HepG2 (cell line): Measurements from ENCODE around the gene CAMK1D. TPM values are rescaled to one million over a fixed set of nuclear protein-coding genes. Genes with fewer than 3 reads are reported as not detected.

Experiments
- ATAC-seq: fragments of 200-7000 bp; cut with Tn5 transposase; 3 replicates; pipeline ENCODE4 v1.9.1; 2020; ENCODE audit warnings: mild to moderate bottlenecking, moderate library complexity
- BruUV-seq: library from RNA; stranded (reverse); fragments of 400-500 nt; replicated peaks from 2 replicates; lab custom pipeline; 2021; lab: Mats Ljungman, UMichigan
- CTCF ChIA-PET: fragments of 300-600 bp; formaldehyde crosslinking; extraction: SDS; loops from one replicate; lab custom pipeline; 2021; ENCODE audit warnings: low total read pairs, inconsistent platforms, low intra/inter-chr PET ratio; lab: Yijun Ruan, JAX
- POLR2A ChIA-PET: fragments of 350-600 bp; sonication (Branson Sonifier 250); formaldehyde crosslinking; loops from one replicate; lab custom pipeline; 2020; ENCODE audit warnings: antibody characterized with exemption, inconsistent platforms; lab: Yijun Ruan, JAX
- DNase-seq: peaks from one replicate; pipeline ENCODE4 v3.0.0-alpha.2; 2015; ENCODE audit warnings: low spot score
- FAIRE-seq: peaks from 3 replicates; lab custom pipeline; 2011; peaks lifted over from hg19 to GRCh38; lab: Jason Lieb, UNC
- H2AFZ ChIP-seq: one replicate; pipeline ENCODE4 v1.6.1; 2011; ENCODE audit warnings: low read length, inconsistent platforms
- H3K27ac ChIP-seq: fragments of 300-600 bp; 3 replicates; pipeline ENCODE4 v1.8.0; 2011; ENCODE audit warnings: mixed run types, mild to moderate bottlenecking, mixed read lengths, low read length, inconsistent platforms; ENCODE audit not compliant: insufficient read depth; ENCODE audit errors: extremely low read length
- H3K27me3 ChIP-seq, 2 experiments: fragments of 200-600 bp in 1 of 2; 2 replicates in 1 of 2; 3 replicates in 1 of 2; pipeline versions ENCODE4 v1.6.0 to v1.8.0; 2011; ENCODE audit warnings: low read length in 2 of 2, mild to moderate bottlenecking in 2 of 2, moderate library complexity in 2 of 2, inconsistent platforms in 1 of 2; ENCODE audit not compliant: insufficient read depth in 2 of 2, control insufficient read depth in 1 of 2
- H3K36me3 ChIP-seq, 2 experiments: fragments of 200-600 bp in 1 of 2; replicated peaks in 1 of 2; 2 replicates in 1 of 2; 3 replicates in 1 of 2; pipeline versions ENCODE4 v1.5.1 to v1.8.0; 2011; ENCODE audit warnings: low read length in 2 of 2, inconsistent platforms in 1 of 2; ENCODE audit not compliant: insufficient read depth in 2 of 2, control insufficient read depth in 1 of 2
- H3K4me1 ChIP-seq: 2 replicates; pipeline ENCODE4 v1.5.1; 2012; ENCODE audit warnings: low read length, inconsistent platforms; ENCODE audit not compliant: insufficient read depth
- H3K4me2 ChIP-seq: 2 replicates; pipeline ENCODE4 v1.6.0; 2011; ENCODE audit warnings: low read depth, low read length, inconsistent platforms
- H3K4me3 ChIP-seq, 3 experiments: fragments of 200-600 bp in 1 of 3; sonication (generic), shearing (Covaris generic) in 1 of 3; replicated peaks in 1 of 3; 2 replicates each; pipeline ENCODE4 v1.5.1; 2011 to 2016; ENCODE audit warnings: low read length in 3 of 3, inconsistent platforms in 2 of 3, low read depth in 2 of 3, mild to moderate bottlenecking in 2 of 3, control low read depth in 1 of 3, mixed read lengths in 1 of 3; ENCODE audit not compliant: insufficient read depth in 1 of 3
- H3K79me2 ChIP-seq: one replicate; pipeline ENCODE4 v1.6.1; 2011; ENCODE audit warnings: low read length, inconsistent platforms; ENCODE audit not compliant: insufficient read depth
- H3K9ac ChIP-seq: 2 replicates; pipeline ENCODE4 v1.6.0; 2011; ENCODE audit warnings: mild to moderate bottlenecking, low read depth, low read length, inconsistent platforms; ENCODE audit not compliant: insufficient read depth
- H3K9me3 ChIP-seq: 2 replicates; pipeline ENCODE4 v1.5.1; 2012; ENCODE audit warnings: mild to moderate bottlenecking, low read length
- H4K20me1 ChIP-seq: 2 replicates; pipeline ENCODE4 v1.6.0; 2011; ENCODE audit warnings: inconsistent platforms, mild to moderate bottlenecking, low read length, moderate library complexity; ENCODE audit not compliant: insufficient read depth
- CEBPG ChIP-seq: IDR thresholded peaks from 2 replicates; pipeline ENCODE4 v1.6.1; 2016
- DBP ChIP-seq: sonication (generic); formaldehyde crosslinking; IDR thresholded peaks from 2 replicates; pipeline ENCODE4 v1.4.0; 2020; ENCODE audit warnings: missing genetic modification reagents; ENCODE audit errors: not compliant biosample characterization
- HMG20A ChIP-seq: IDR thresholded peaks from 2 replicates; pipeline ENCODE4 v1.6.1; 2016; ENCODE audit warnings: borderline replicate concordance
- HNRNPH1 ChIP-seq: fragments of 200-400 bp; formaldehyde crosslinking; optimal IDR thresholded peaks from 2 replicates; pipeline ENCODE3; 2017; ENCODE audit warnings: mild to moderate bottlenecking, low read depth, low read length
- KDM2A ChIP-seq: sonication (generic); formaldehyde crosslinking; IDR thresholded peaks from 2 replicates; pipeline ENCODE4 v1.4.0; 2020; ENCODE audit warnings: low read depth, missing genetic modification reagents, borderline replicate concordance
- MEIS1 ChIP-seq: sonication (generic); formaldehyde crosslinking; IDR thresholded peaks from 2 replicates; pipeline ENCODE4 v1.9.0; 2021; ENCODE audit warnings: mild to moderate bottlenecking, missing genetic modification reagents, moderate library complexity, borderline replicate concordance
- SAP130 ChIP-seq: IDR thresholded peaks from 2 replicates; pipeline ENCODE4 v1.6.1; 2016; ENCODE audit warnings: low read depth
- SNAPC5 ChIP-seq: sonication (generic); formaldehyde crosslinking; IDR thresholded peaks from 2 replicates; pipeline ENCODE4 v1.8.1; 2023; ENCODE audit warnings: mild to moderate bottlenecking, missing genetic modification reagents, borderline replicate concordance
- ZBTB37 ChIP-seq: sonication (generic); formaldehyde crosslinking; IDR thresholded peaks from 2 replicates; pipeline ENCODE4 v1.4.0; 2020; ENCODE audit warnings: mild to moderate bottlenecking, missing genetic modification reagents
- ZNF224 ChIP-seq: sonication (generic); formaldehyde crosslinking; IDR thresholded peaks from 2 replicates; pipeline ENCODE4 v1.5.0; 2020; ENCODE audit warnings: mild to moderate bottlenecking, missing genetic modification reagents
- ZNF296 ChIP-seq: sonication (generic); formaldehyde crosslinking; conservative IDR thresholded peaks from 2 replicates; pipeline ENCODE4 v1.5.0; 2020; ENCODE audit warnings: mild to moderate bottlenecking, missing genetic modification reagents
- ZNF382 ChIP-seq: sonication (generic); formaldehyde crosslinking; IDR thresholded peaks from 2 replicates; pipeline ENCODE4 v1.5.0; 2020; ENCODE audit warnings: missing genetic modification reagents, mild to moderate bottlenecking, borderline replicate concordance
- ZNF709 ChIP-seq: sonication (generic); formaldehyde crosslinking; IDR thresholded peaks from 2 replicates; pipeline ENCODE4 v1.5.0; 2020; ENCODE audit warnings: mild to moderate bottlenecking, missing genetic modification reagents
- ZNF75D ChIP-seq: sonication (generic); formaldehyde crosslinking; IDR thresholded peaks from 2 replicates; pipeline ENCODE4 v1.8.1; 2023; ENCODE audit warnings: missing genetic modification reagents, mild to moderate bottlenecking, borderline replicate concordance
- ZNF761 ChIP-seq: sonication (generic); formaldehyde crosslinking; conservative IDR thresholded peaks from 2 replicates; pipeline ENCODE4 v1.4.0; 2020; ENCODE audit warnings: mild to moderate bottlenecking, missing genetic modification reagents
- ZNF879 ChIP-seq: sonication (generic); formaldehyde crosslinking; IDR thresholded peaks from 2 replicates; pipeline ENCODE4 v1.8.1; 2023; ENCODE audit warnings: missing genetic modification reagents
- WGBS: methylation state at CpG from one replicate; pipeline ENCODE4 v1.1.6; 2017; ENCODE audit warnings: low lambda C conversion rate; 5-methylcytosine and 5-hydroxymethylcytosine counted together
- in situ Hi-C: cut with HindIII; loops from 2 replicates; pipeline ENCODE4 v1.10.0; 2017; ENCODE audit warnings: low pct_unique_long_range_greater_than_20kb; ENCODE audit not compliant: extremely low pct_ligation_motif_present
- intact Hi-C: fragments of 100-400 bp; cut with micrococcal nuclease; formaldehyde crosslinking; loops from one replicate; pipeline ENCODE4 v1.10.0; 2022; ENCODE audit not compliant: unreplicated experiment
- polyA plus RNA-seq, 8 experiments: library from polyadenylated mRNA; depleted of rRNA in 3 of 8; stranded (reverse) in 7 of 8; unstranded in 1 of 8; fragments of >200 nt; fragmentation: Illumina TruSeq in 4 of 8; extraction: Trizol in 4 of 8; gene quantifications; 2 replicates each; pipeline versions ENCODE4 v1.2.1 to v1.2.3, GENCODE V29; 2011 to 2016; ENCODE audit warnings: low read depth in 4 of 8, missing spikeins in 1 of 8, mixed read lengths in 1 of 8; ENCODE audit not compliant: insufficient read depth in 1 of 8
- total RNA-seq, 5 experiments: library from RNA; depleted of rRNA; stranded (reverse); fragments of >200 nt; fragmentation: Illumina TruSeq; extraction: Trizol; gene quantifications; 2 replicates each; pipeline ENCODE4 v1.2.3, GENCODE V29; 2016; ENCODE audit warnings: low read depth in 1 of 5

CAMK1D gene
- total and polyA plus RNA-seq, 2 of the 13 experiments (the other 11 are each of a cell fraction or from before 2014, with no cell fraction given), result under 0.01 TPM; not detected in 1

GRCh38 chr10:12539350-12540164 lies 190.2 kb downstream of the CAMK1D start:
- CTCF ChIA-PET, result no interaction called here
- no peak for FAIRE-seq
- DNase-seq, result no peak
- Histone ChIP-seq H3K36me3 (no peaks in the 10 kb centered on the region), H3K9me3 (no peaks in the 10 kb centered on the region), H3K27me3 (no peaks in the 10 kb centered on the region; a peak in 1 of 5 replicates), H3K9ac (no peak overlapping the region), H3K79me2 (no peaks in the 10 kb centered on the region), H3K4me1 (no peaks in the 10 kb centered on the region), H2AFZ (no peak overlapping the region), H3K4me2 (no peak overlapping the region), H4K20me1 (no peaks in the 10 kb centered on the region), H3K27ac (no peak overlapping the region)
- in situ Hi-C loops (no loop called here), intact Hi-C loops (no loop called here)
- WGBS, result 21% methylated on average over 6 of the region's 7 CpGs
- no TSS peak for BruUV-seq
- no peak for ATAC-seq
- TF ChIP-seq SNAPC5 (no peak), MEIS1 (CRISPR knock-in tag) (no peak), HMG20A (CRISPR knock-in tag) (no peak), CEBPG (CRISPR knock-in tag) (no peak), ZNF75D (CRISPR knock-in tag) (no peak), ZNF879 (CRISPR knock-in tag) (no peak)
- TF ChIP-seq, all 625 proteins: peak for 0
- no peak overlapping the region for H3K4me3 ChIP-seq
- POLR2A ChIA-PET, result no interaction called here

- Histone ChIP-seq H3K9me3 (no peaks in the 10 kb centered on the region), H3K4me3 (no peak overlapping the region), H3K79me2 (no peaks in the 10 kb centered on the region), H3K27ac (no peak overlapping the region), H3K9ac (no peak overlapping the region), H3K36me3 (no peaks in the 10 kb centered on the region), H2AFZ (no peak overlapping the region), H3K4me2 (no peak overlapping the region), H3K4me1 (no peaks in the 10 kb centered on the region), H3K27me3 (no peaks in the 10 kb centered on the region; a peak in 1 of 5 replicates), H4K20me1 (no peaks in the 10 kb centered on the region)
- intact Hi-C loops, result no loop called here
- in situ Hi-C loops, result no loop called here
- ChIA-PET CTCF (no interaction called here), POLR2A (no interaction called here)
- ATAC-seq, result no peak
- WGBS, result 36% methylated on average over 4 of the region's 4 CpGs
- no peak for DNase-seq
- no peak for FAIRE-seq
- no TSS peak for BruUV-seq
- TF ChIP-seq SAP130 (CRISPR knock-in tag), result no peak
- no peak for TF ChIP-seq ZNF296 (CRISPR knock-in tag)
- TF ChIP-seq HNRNPH1, result no peak
- TF ChIP-seq ZNF761 (CRISPR knock-in tag), result no peak
- TF ChIP-seq ZNF224, result no peak
- TF ChIP-seq DBP (CRISPR knock-in tag), result no peak
- TF ChIP-seq ZNF382, result no peak
- TF ChIP-seq KDM2A, result no peak
- TF ChIP-seq ZBTB37 (CRISPR knock-in tag), result no peak
- no peak for TF ChIP-seq ZNF709
Observed at GRCh38 chr10:12540341-12540781, 191.0 kb downstream of the CAMK1D start.
